Activated naive CD4-positive, alpha-beta T cell treated with anti-CD3 and anti-CD28 coated beads for 36 hours (primary cell): ENCODE data around the gene MASP1. TPM values are rescaled to one million over a fixed set of nuclear protein-coding genes. Genes with fewer than 3 reads are reported as not detected.

Source experiments
- CTCF ChIA-PET: fragments of 350-600 bp; sonication (Branson Sonifier 250); formaldehyde crosslinking; loops from one replicate; lab custom pipeline; 2021; ENCODE audit warnings: antibody characterized with exemption; lab: Charles Lee
- DNase-seq: peaks from one replicate; pipeline ENCODE4 v3.0.0-alpha.2; 2020
- H3K27ac Mint-ChIP-seq: one replicate; pipeline ENCODE4 v1.8.0; 2021; ENCODE audit warnings: mild to moderate bottlenecking, mixed read lengths
- H3K27me3 Mint-ChIP-seq: one replicate; pipeline ENCODE4 v1.8.0; 2021; ENCODE audit warnings: low read depth, mixed read lengths
- H3K36me3 Mint-ChIP-seq: one replicate; pipeline ENCODE4 v1.8.0; 2021; ENCODE audit warnings: low read depth, mixed read lengths
- H3K4me1 Mint-ChIP-seq: one replicate; pipeline ENCODE4 v1.8.0; 2021; ENCODE audit warnings: low read depth, mixed read lengths
- H3K4me3 Mint-ChIP-seq: one replicate; pipeline ENCODE4 v1.8.0; 2021; ENCODE audit warnings: mild to moderate bottlenecking, moderate library complexity, mixed read lengths
- H3K9me3 Mint-ChIP-seq: one replicate; pipeline ENCODE4 v1.8.0; 2021; ENCODE audit warnings: mixed read lengths
- intact Hi-C: fragments of 100-400 bp; cut with micrococcal nuclease; formaldehyde crosslinking; loops from one replicate; pipeline ENCODE4 v1.15.1; 2023
- total RNA-seq, 2 experiments: library from RNA; stranded (reverse); gene quantifications; one replicate each; pipeline ENCODE4 v1.2.3, GENCODE V29; 2021

Gene MASP1
- total RNA-seq, 2 experiments from 2014 or later, result not detected

- H3K27me3 Mint-ChIP-seq, result no peaks in the 10 kb centered on the region
- intact Hi-C loops, result no loop called here
- no peak overlapping the region for H3K27ac Mint-ChIP-seq
- CTCF ChIA-PET, result no interaction called here
- no peaks in the 10 kb centered on the region for H3K36me3 Mint-ChIP-seq
- H3K4me3 Mint-ChIP-seq, result no peak overlapping the region
- no peaks in the 10 kb centered on the region for H3K9me3 Mint-ChIP-seq
- no peaks in the 10 kb centered on the region for H3K4me1 Mint-ChIP-seq
- DNase-seq, result no peak
Measured at GRCh38 chr3:187280644-187281043, 10.9 kb downstream of the MASP1 start.

GRCh38 chr3:187277129-187277462, 14.4 kb downstream of the MASP1 start:
- no peaks in the 10 kb centered on the region for H3K27me3 Mint-ChIP-seq
- intact Hi-C loops, result no loop called here
- no peak overlapping the region for H3K4me3 Mint-ChIP-seq
- no peak for DNase-seq
- CTCF ChIA-PET, result interaction anchor here (0.6 to 1.1 kb wide), 2 partner anchors 22 to 321 kb away, joined by 3 to 7 read pairs; no protein-coding TSS in a partner anchor
- no peaks in the 10 kb centered on the region for H3K9me3 Mint-ChIP-seq
- no peak overlapping the region for H3K27ac Mint-ChIP-seq
- no peaks in the 10 kb centered on the region for H3K36me3 Mint-ChIP-seq
- no peaks in the 10 kb centered on the region for H3K4me1 Mint-ChIP-seq

- Mint-ChIP-seq H3K27me3 (peaks cover 3% of the 10 kb centered on the region), H3K4me3 (no peak overlapping the region), H3K36me3 (no peaks in the 10 kb centered on the region), H3K4me1 (no peaks in the 10 kb centered on the region), H3K9me3 (no peaks in the 10 kb centered on the region), H3K27ac (no peak overlapping the region)
- intact Hi-C loops, result no loop called here
- no peak for DNase-seq
- CTCF ChIA-PET, result interaction anchor here (0.6 to 1.1 kb wide), 4 partner anchors 17 to 320 kb away, joined by 3 to 7 read pairs (median 3); no protein-coding TSS in a partner anchor
Measured at GRCh38 chr3:187276397-187277128, 15.0 kb downstream of the MASP1 start.

- intact Hi-C loops, result no loop called here
- H3K27me3 Mint-ChIP-seq, result peaks cover 3% of the 10 kb centered on the region
- no peak overlapping the region for H3K27ac Mint-ChIP-seq
- H3K9me3 Mint-ChIP-seq, result no peaks in the 10 kb centered on the region
- no peaks in the 10 kb centered on the region for H3K36me3 Mint-ChIP-seq
- H3K4me1 Mint-ChIP-seq, result no peaks in the 10 kb centered on the region
- H3K4me3 Mint-ChIP-seq, result no peak overlapping the region
- CTCF ChIA-PET, result interaction anchor here (1.0 to 2.0 kb wide), 2 partner anchors 15 to 44 kb away, joined by 3 to 7 read pairs; no protein-coding TSS in a partner anchor
- DNase-seq, result no peak
Measured at GRCh38 chr3:187274977-187275338, 16.6 kb downstream of the MASP1 start.

- intact Hi-C loops, result no loop called here
- no peak for DNase-seq
- Mint-ChIP-seq H3K4me1 (no peaks in the 10 kb centered on the region), H3K27ac (no peak overlapping the region), H3K27me3 (peaks cover 3% of the 10 kb centered on the region), H3K36me3 (no peaks in the 10 kb centered on the region), H3K9me3 (peaks cover 3% of the 10 kb centered on the region), H3K4me3 (no peak overlapping the region)
- CTCF ChIA-PET, result interaction anchor here (1.0 to 2.0 kb wide), 2 partner anchors 14 to 44 kb away, joined by 3 to 7 read pairs; no protein-coding TSS in a partner anchor
Measured at GRCh38 chr3:187274315-187274976, 17.1 kb downstream of the MASP1 start.

- no peak for DNase-seq
- intact Hi-C loops, result no loop called here
- Mint-ChIP-seq H3K4me1 (no peaks in the 10 kb centered on the region), H3K4me3 (no peak overlapping the region), H3K36me3 (no peaks in the 10 kb centered on the region), H3K27me3 (peaks cover 3% of the 10 kb centered on the region), H3K27ac (no peak overlapping the region), H3K9me3 (peaks cover 7% of the 10 kb centered on the region)
- CTCF ChIA-PET, result no interaction called here
Measured at GRCh38 chr3:187271582-187271981, 20.0 kb downstream of the MASP1 start.

- intact Hi-C loops, result no loop called here
- CTCF ChIA-PET, result interaction anchor here (0.7 kb wide), 1 partner anchor 931 kb away, joined by 4 read pairs; no protein-coding TSS in a partner anchor
- no peak overlapping the region for H3K27ac Mint-ChIP-seq
- H3K4me1 Mint-ChIP-seq, result no peaks in the 10 kb centered on the region
- H3K4me3 Mint-ChIP-seq, result no peak overlapping the region
- H3K36me3 Mint-ChIP-seq, result no peaks in the 10 kb centered on the region
- H3K9me3 Mint-ChIP-seq, result peaks cover 7% of the 10 kb centered on the region
- DNase-seq, result no peak
- peaks cover 10% of the 10 kb centered on the region for H3K27me3 Mint-ChIP-seq
Measured at GRCh38 chr3:187269486-187269885, 22.1 kb downstream of the MASP1 start.

- Mint-ChIP-seq H3K36me3 (no peaks in the 10 kb centered on the region), H3K27me3 (peaks cover 10% of the 10 kb centered on the region), H3K27ac (no peak overlapping the region), H3K4me1 (no peaks in the 10 kb centered on the region), H3K9me3 (peaks cover 7% of the 10 kb centered on the region), H3K4me3 (no peak overlapping the region)
- CTCF ChIA-PET, result no interaction called here
- intact Hi-C loops, result no loop called here
- DNase-seq, result no peak
Measured at GRCh38 chr3:187267306-187267705, 24.2 kb downstream of the MASP1 start.

GRCh38 chr3:187266691-187267090, 24.8 kb downstream of the MASP1 start:
- CTCF ChIA-PET, result no interaction called here
- H3K27me3 Mint-ChIP-seq, result peaks cover 7% of the 10 kb centered on the region

GRCh38 chr3:187265461-187265955, 26.0 kb downstream of the MASP1 start:
- intact Hi-C loops, result no loop called here
- no peak for DNase-seq
- Mint-ChIP-seq H3K9me3 (peaks cover 7% of the 10 kb centered on the region), H3K27me3 (peaks cover 7% of the 10 kb centered on the region), H3K4me1 (no peaks in the 10 kb centered on the region), H3K36me3 (no peaks in the 10 kb centered on the region), H3K27ac (no peak overlapping the region), H3K4me3 (no peak overlapping the region)
- CTCF ChIA-PET, result no interaction called here

More at GRCh38 chr3:187266691-187267090, 24.8 kb downstream of the MASP1 start:
- Mint-ChIP-seq H3K27ac (no peak overlapping the region), H3K36me3 (no peaks in the 10 kb centered on the region), H3K4me1 (no peaks in the 10 kb centered on the region), H3K4me3 (no peak overlapping the region), H3K9me3 (peaks cover 7% of the 10 kb centered on the region)
- intact Hi-C loops, result no loop called here
- DNase-seq, result no peak

GRCh38 chr3:187264911-187265310, 26.6 kb downstream of the MASP1 start:
- no peak overlapping the region for H3K4me3 Mint-ChIP-seq
- H3K9me3 Mint-ChIP-seq, result peaks cover 7% of the 10 kb centered on the region
- H3K27ac Mint-ChIP-seq, result no peak overlapping the region
- CTCF ChIA-PET, result no interaction called here
- intact Hi-C loops, result no loop called here
- no peaks in the 10 kb centered on the region for H3K36me3 Mint-ChIP-seq
- no peaks in the 10 kb centered on the region for H3K4me1 Mint-ChIP-seq
- H3K27me3 Mint-ChIP-seq, result peaks cover 7% of the 10 kb centered on the region
- no peak for DNase-seq

- CTCF ChIA-PET, result no interaction called here
- H3K9me3 Mint-ChIP-seq, result peaks cover 1% of the 10 kb centered on the region
- no peaks in the 10 kb centered on the region for H3K36me3 Mint-ChIP-seq
- intact Hi-C loops, result no loop called here
- H3K4me1 Mint-ChIP-seq, result no peaks in the 10 kb centered on the region
- H3K27ac Mint-ChIP-seq, result no peak overlapping the region
- no peak for DNase-seq
- no peak overlapping the region for H3K4me3 Mint-ChIP-seq
- peaks cover 7% of the 10 kb centered on the region for H3K27me3 Mint-ChIP-seq
Measured at GRCh38 chr3:187264021-187264420, 27.5 kb downstream of the MASP1 start.
